ENCODE measurements around the gene BUB3.

GRCh38 chr10:123160311-123160980 is 6.2 kb downstream of the BUB3 start:
- TF ChIP-seq CTCF (IDR thresholded peaks at IDR 0.05), result no peak
- no peak for TF ChIP-seq ZNF302 (CRISPR knock-in tag; IDR thresholded peaks at IDR 0.05)
- no peak for TF ChIP-seq CHD2 (IDR thresholded peaks at IDR 0.05; ENCODE audit: low read length, partially characterized antibody)
- TF ChIP-seq MAX (IDR thresholded peaks at IDR 0.05), result no peak
- TF ChIP-seq, protein P1, sequence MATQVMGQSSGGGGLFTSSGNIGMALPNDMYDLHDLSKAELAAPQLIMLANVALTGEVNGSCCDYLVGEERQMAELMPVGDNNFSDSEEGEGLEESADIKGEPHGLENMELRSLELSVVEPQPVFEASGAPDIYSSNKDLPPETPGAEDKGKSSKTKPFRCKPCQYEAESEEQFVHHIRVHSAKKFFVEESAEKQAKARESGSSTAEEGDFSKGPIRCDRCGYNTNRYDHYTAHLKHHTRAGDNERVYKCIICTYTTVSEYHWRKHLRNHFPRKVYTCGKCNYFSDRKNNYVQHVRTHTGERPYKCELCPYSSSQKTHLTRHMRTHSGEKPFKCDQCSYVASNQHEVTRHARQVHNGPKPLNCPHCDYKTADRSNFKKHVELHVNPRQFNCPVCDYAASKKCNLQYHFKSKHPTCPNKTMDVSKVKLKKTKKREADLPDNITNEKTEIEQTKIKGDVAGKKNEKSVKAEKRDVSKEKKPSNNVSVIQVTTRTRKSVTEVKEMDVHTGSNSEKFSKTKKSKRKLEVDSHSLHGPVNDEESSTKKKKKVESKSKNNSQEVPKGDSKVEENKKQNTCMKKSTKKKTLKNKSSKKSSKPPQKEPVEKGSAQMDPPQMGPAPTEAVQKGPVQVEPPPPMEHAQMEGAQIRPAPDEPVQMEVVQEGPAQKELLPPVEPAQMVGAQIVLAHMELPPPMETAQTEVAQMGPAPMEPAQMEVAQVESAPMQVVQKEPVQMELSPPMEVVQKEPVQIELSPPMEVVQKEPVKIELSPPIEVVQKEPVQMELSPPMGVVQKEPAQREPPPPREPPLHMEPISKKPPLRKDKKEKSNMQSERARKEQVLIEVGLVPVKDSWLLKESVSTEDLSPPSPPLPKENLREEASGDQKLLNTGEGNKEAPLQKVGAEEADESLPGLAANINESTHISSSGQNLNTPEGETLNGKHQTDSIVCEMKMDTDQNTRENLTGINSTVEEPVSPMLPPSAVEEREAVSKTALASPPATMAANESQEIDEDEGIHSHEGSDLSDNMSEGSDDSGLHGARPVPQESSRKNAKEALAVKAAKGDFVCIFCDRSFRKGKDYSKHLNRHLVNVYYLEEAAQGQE (IDR thresholded peaks at IDR 0.05), result no peak
- no peak for TF ChIP-seq POLR2A (IDR thresholded peaks at IDR 0.05; ENCODE audit: low read length)
